ENCODE data around the gene TEX53. TPM values are rescaled to one million over a fixed set of nuclear protein-coding genes. Genes with fewer than 3 reads are reported as not detected.

The TEX53 gene
- total RNA-seq, 2 experiments from 2014 or later = not detected

- ChIA-PET POLR2A (interaction anchor here (0.5 kb wide), 1 partner anchor 27 kb away, joined by 3 read pairs; no protein-coding TSS in a partner anchor), CTCF (interaction anchor here (0.8 kb wide), 1 partner anchor 10 kb away, joined by 5 read pairs; no protein-coding TSS in a partner anchor)
Observed at GRCh38 chr9:114616684-114617520, 40.7 kb downstream of the TEX53 start.

- ChIA-PET CTCF (no interaction called here), POLR2A (interaction anchor here (0.6 kb wide), 1 partner anchor 26 kb away, joined by 4 read pairs; no protein-coding TSS in a partner anchor)
Observed at GRCh38 chr9:114614373-114614772, 43.2 kb downstream of the TEX53 start.

- ChIA-PET CTCF (interaction anchor here (1.2 kb wide), 1 partner anchor 123 kb away, joined by 3 read pairs; no protein-coding TSS in a partner anchor), POLR2A (no interaction called here)
Observed at GRCh38 chr9:114613919-114614318, 43.7 kb downstream of the TEX53 start.

- ChIA-PET CTCF (interaction anchor here (1.2 kb wide), 1 partner anchor 122 kb away, joined by 3 read pairs; no protein-coding TSS in a partner anchor), POLR2A (no interaction called here)
Observed at GRCh38 chr9:114613087-114613486, 44.5 kb downstream of the TEX53 start.

GRCh38 chr9:114612272-114612923 lies 45.2 kb downstream of the TEX53 start:
- ChIA-PET CTCF (interaction anchor here (1.1 to 1.9 kb wide), 4 partner anchors 25 to 207 kb away, joined by 3 to 6 read pairs (median 4); partner anchors contain the start of gene ATP6V1G1), POLR2A (interaction anchor here (0.6 to 2.7 kb wide), 6 partner anchors 20 to 220 kb away, joined by 3 to 16 read pairs (median 4); partner anchors contain the start of gene ATP6V1G1)

- ChIA-PET POLR2A (interaction anchor here (0.6 to 2.7 kb wide), 6 partner anchors 20 to 219 kb away, joined by 3 to 16 read pairs (median 4); partner anchors contain the start of gene ATP6V1G1), CTCF (interaction anchor here (1.1 to 1.9 kb wide), 6 partner anchors 13 to 206 kb away, joined by 3 to 6 read pairs (median 3); partner anchors contain the start of gene ATP6V1G1)
Observed at GRCh38 chr9:114611516-114612271, 45.9 kb downstream of the TEX53 start.

GRCh38 chr9:114608525-114608796 lies 49.1 kb downstream of the TEX53 start:
- ChIA-PET POLR2A (interaction anchor here (0.5 to 0.6 kb wide), 2 partner anchors 8 to 179 kb away, joined by 3 read pairs; no protein-coding TSS in a partner anchor), CTCF (no interaction called here)

- ChIA-PET CTCF (no interaction called here), POLR2A (interaction anchor here (0.5 to 0.9 kb wide), 2 partner anchors 13 to 178 kb away, joined by 3 read pairs; no protein-coding TSS in a partner anchor)
Observed at GRCh38 chr9:114607671-114608524, 49.7 kb downstream of the TEX53 start.

GRCh38 chr9:114606597-114607207 lies 50.9 kb downstream of the TEX53 start:
- CTCF ChIA-PET = no interaction called here
- POLR2A ChIA-PET = interaction anchor here (0.9 kb wide), 1 partner anchor 12 kb away, joined by 3 read pairs; no protein-coding TSS in a partner anchor

Other genes with a start within 250 kb of the TEX53 start
- 1 to 10 TPM; 9.6 to 9.9 TPM for gene WHRN, start 152.3 kb downstream of the TEX53 start, total RNA-seq
- 10 to 100 TPM; 39.6 to 41.8 TPM for gene ATP6V1G1, start 70.0 kb downstream of the TEX53 start, total RNA-seq
- gene TMEM268, start 46.5 kb downstream of the TEX53 start, total RNA-seq = 10 to 100 TPM; 25.4 to 25.5 TPM
- gene TEX48, start 24.4 kb upstream of the TEX53 start, total RNA-seq = under 1 TPM in 1 of 2 experiments, not detected in 1; 0.69 TPM
- gene TNFSF15, start 148.2 kb upstream of the TEX53 start, total RNA-seq = under 1 TPM; 0.23 to 0.29 TPM

Data from activated CD8-positive, alpha-beta memory T cell treated with anti-CD3 and anti-CD28 coated beads for 36 hours (primary cell).